NT2/D1 (cell line): ENCODE results near the gene MYCBPAP.
"Not testable (repeated sequence)": the region's sequence is repeated elsewhere in the genome, so short reads cannot be mapped to it uniquely, and the experiment has no call there.

Source experiments
- DNase-seq: peaks from one replicate; pipeline ENCODE4 v3.0.0-alpha.2; 2011; ENCODE audit warnings: low read depth, low spot score
- H3K27me3 ChIP-seq: 2 replicates; pipeline ENCODE4 v1.6.0; 2011; ENCODE audit warnings: mild to moderate bottlenecking; ENCODE audit not compliant: insufficient read length, insufficient read depth
- H3K36me3 ChIP-seq: 2 replicates; pipeline ENCODE4 v1.6.1; 2011; ENCODE audit warnings: mild to moderate bottlenecking, low read length, mixed read lengths; ENCODE audit not compliant: insufficient read depth, insufficient read length
- H3K4me1 ChIP-seq: 2 replicates; pipeline ENCODE4 v1.5.1; 2011; ENCODE audit not compliant: insufficient read depth, insufficient read length
- H3K4me3 ChIP-seq: 2 replicates; pipeline ENCODE4 v1.5.1; 2011; ENCODE audit warnings: low read depth; ENCODE audit not compliant: insufficient read length
- H3K9ac ChIP-seq: 2 replicates; pipeline ENCODE4 v1.6.0; 2011; ENCODE audit warnings: low read depth; ENCODE audit not compliant: insufficient read length
- H3K9me3 ChIP-seq: 2 replicates; pipeline ENCODE4 v1.5.1; 2011; ENCODE audit warnings: mild to moderate bottlenecking, low read length; ENCODE audit not compliant: insufficient read depth
- SUZ12 ChIP-seq: IDR thresholded peaks from 2 replicates; pipeline ENCODE4 v1.6.1; 2011; ENCODE audit not compliant: insufficient read length, insufficient read depth; ENCODE audit errors: extremely low read depth
- YY1 ChIP-seq: IDR thresholded peaks from 2 replicates; pipeline ENCODE4 v1.6.1; 2011; ENCODE audit not compliant: insufficient read length, insufficient read depth
- ZNF274 ChIP-seq: IDR thresholded peaks from 2 replicates; pipeline ENCODE4 v1.6.1; 2011; ENCODE audit warnings: mild to moderate bottlenecking, low read depth, low read length

Gene MYCBPAP

DNA sequence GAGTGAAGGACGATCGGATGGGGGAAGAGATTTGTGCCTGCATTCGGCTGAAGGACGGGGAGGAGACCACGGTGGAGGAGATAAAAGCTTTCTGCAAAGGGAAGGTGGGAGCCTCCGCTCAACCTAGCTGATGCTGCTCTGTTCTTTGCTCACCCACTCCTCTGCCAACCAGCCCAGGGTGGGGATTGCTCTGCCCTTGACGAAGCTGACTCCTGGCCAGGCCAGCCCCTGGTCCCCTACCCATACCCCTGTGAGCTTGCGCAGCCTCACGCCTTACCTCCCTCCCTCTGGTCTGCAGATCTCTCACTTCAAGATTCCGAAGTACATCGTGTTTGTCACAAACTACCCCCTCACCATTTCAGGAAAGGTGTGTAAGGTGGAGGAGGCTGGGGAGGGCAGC is 34.3 kb upstream of the MYCBPAP start:
- Histone ChIP-seq H3K9me3 (peaks cover 20% of the 10 kb centered on the region; the same call in 1 of the 2 replicates), H3K4me1 (peaks cover 3% of the 10 kb centered on the region), H3K36me3 (no peaks in the 10 kb centered on the region), H3K27me3 (no peaks in the 10 kb centered on the region), H3K4me3 (no peak overlapping the region), H3K9ac (no peak overlapping the region)
- DNase-seq = no peak
- TF ChIP-seq SUZ12 = no peak

DNA sequence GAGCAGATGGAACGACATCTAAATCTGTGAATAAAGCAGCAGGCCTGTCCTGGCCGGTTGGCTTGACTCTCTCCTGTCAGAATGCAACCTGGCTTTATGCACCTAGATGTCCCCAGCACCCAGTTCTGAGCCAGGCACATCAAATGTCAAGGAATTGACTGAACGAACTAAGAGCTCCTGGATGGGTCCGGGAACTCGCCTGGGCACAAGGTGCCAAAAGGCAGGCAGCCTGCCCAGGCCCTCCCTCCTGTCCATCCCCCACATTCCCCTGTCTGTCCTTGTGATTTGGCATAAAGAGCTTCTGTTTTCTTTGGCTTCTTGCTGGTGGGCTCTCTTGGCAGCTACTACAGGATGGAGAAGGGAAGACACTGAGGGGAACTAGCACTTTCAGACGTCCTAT is 33.7 kb upstream of the MYCBPAP start:
- H3K9ac ChIP-seq = no peak overlapping the region
- no peak overlapping the region for H3K4me3 ChIP-seq
- H3K4me1 ChIP-seq = peaks cover 3% of the 10 kb centered on the region
- TF ChIP-seq SUZ12 (no peak), YY1 (no peak), ZNF274 (no peak)
- DNase-seq = no peak
- H3K9me3 ChIP-seq = peaks cover 21% of the 10 kb centered on the region; the same call in 1 of the 2 replicates
- no peaks in the 10 kb centered on the region for H3K36me3 ChIP-seq
- H3K27me3 ChIP-seq = no peaks in the 10 kb centered on the region

DNA sequence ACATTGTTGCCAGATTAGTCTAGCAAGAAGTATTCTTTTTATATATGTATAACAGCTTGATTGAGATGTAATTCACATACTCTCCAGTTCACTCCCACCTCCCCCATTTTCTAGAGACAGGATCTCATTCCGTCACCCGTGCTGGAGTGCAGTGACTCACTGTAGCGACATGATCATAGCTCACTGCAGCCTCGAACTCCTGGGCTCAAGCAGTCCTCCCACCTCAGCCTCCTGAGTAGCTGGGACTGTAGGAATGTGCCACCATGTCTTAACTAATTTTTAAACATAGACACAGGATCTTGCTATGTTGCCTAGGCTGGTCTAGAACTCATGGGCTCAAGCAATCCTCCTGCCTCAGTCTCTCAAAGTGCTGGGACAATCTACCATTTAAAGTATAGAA is 32.9 kb upstream of the MYCBPAP start:
- Histone ChIP-seq H3K4me1 (peaks cover 3% of the 10 kb centered on the region), H3K27me3 (no peaks in the 10 kb centered on the region), H3K9ac (no peak overlapping the region), H3K4me3 (no peak overlapping the region), H3K9me3 (peaks cover 29% of the 10 kb centered on the region; the same call in 1 of the 2 replicates), H3K36me3 (peaks cover 5% of the 10 kb centered on the region)
- DNase-seq = no peak
- TF ChIP-seq ZNF274 = no peak
- no peak for TF ChIP-seq SUZ12
- TF ChIP-seq YY1 = no peak

DNA sequence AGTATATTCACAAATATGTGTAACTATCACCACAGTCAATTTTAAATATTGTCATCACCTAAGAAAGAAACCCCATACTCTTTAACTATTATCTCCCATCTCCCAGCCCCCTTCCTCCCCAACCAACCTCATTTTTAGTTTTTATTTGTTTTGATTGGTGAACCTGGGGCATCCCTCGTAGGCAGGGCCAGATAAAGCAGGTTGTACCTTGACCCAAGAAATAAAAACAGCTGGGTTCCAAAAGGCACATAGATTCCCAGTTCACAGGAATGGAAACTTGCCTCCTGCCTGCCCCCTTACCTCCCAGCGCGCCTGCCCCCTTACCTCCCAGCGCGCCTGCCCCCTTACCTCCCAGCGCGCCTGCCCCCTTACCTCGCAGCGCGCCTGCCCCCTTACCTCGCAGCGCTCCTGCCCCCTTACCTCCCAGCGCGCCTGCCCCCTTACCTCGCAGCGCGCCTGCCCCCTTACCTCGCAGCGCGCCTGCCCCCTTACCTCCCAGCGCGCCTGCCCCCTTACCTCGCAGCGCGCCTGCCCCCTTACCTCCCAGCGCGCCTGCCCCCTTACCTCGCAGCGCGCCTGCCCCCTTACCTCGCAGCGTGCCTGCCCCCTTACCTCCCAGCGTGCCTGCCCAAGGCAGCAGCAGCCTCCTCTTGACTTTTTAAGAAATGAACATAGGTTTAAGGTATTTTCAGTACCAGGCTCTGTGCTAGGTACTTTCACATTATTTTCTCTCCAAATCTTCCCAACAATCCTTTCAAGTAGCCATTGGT is 32.3 kb upstream of the MYCBPAP start:
- not testable (repeated sequence) for H3K4me3 ChIP-seq

DNA sequence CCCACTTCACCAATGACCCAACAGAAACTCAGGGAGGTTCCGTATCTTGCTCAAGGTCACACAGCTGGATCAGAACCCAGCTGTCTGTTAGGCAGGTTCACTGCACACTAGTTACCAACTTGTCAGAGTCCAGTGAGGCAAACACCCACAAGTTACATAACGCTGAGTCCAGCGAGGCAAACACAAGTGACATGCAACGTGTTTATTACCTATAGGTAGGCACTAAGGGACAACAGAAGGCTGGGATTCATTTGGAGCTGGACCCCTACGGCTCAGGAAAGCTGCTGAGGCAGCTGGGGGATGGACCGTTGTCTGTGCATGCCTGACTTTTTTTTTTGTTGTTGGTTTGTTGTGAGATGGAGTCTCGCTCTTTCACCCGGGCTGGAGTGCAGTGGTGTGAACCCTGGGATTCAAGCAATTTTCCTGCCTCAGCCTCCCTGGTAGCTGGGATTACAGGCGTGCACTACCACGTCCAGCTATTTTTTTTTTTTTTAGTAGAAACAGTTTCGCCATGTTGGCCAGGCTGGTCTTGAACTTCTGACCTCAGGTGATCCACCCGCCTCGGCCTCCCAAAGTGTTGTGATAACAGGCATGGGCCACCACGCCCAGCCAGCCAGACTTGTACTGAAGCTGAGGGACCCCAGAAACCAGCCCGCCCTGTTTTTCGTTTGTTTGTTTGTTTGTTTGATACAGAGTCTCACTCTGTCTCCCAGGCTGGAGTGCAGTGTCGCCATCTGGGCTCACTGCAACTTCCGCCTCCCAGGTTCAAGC is 31.5 kb upstream of the MYCBPAP start:
- Histone ChIP-seq H3K4me1 (peaks cover 4% of the 10 kb centered on the region), H3K36me3 (peaks cover 10% of the 10 kb centered on the region), H3K9me3 (peaks cover 37% of the 10 kb centered on the region; the same call in 1 of the 2 replicates), H3K9ac (no peak overlapping the region), H3K4me3 (no peak overlapping the region), H3K27me3 (no peaks in the 10 kb centered on the region)
- no peak for TF ChIP-seq SUZ12
- no peak for TF ChIP-seq YY1
- TF ChIP-seq ZNF274 = no peak
- no peak for DNase-seq

More for the DNA sequence above, 32.3 kb upstream of the MYCBPAP start:
- not testable (repeated sequence) for H3K4me1 ChIP-seq, H3K9ac ChIP-seq, H3K27me3 ChIP-seq, DNase-seq, H3K36me3 ChIP-seq
- peaks cover 35% of the 10 kb centered on the region; the same call in 1 of the 2 replicates for H3K9me3 ChIP-seq

DNA sequence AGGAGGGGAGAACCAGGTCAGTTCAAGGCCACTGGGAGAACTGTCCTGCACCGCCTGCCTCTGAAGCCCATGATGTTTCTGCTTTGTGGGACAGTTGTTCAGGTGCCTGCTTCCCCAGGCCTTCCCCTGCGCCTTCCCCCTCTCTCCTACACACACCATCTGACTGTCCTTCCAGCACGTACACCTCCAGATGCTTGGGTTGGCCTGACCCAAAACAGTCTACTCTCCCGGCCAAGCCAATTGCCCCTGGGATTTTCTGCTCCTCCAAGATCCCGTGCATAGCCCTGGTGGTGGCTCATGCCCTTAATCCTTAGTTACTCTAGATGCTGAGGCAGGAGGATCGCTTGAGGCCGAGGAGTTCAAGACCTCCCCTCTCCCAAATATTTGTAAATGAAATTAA is 30.3 kb upstream of the MYCBPAP start:
- DNase-seq = no peak
- peaks cover 4% of the 10 kb centered on the region for H3K4me1 ChIP-seq
- H3K9me3 ChIP-seq = peaks cover 37% of the 10 kb centered on the region; the same call in 1 of the 2 replicates
- H3K27me3 ChIP-seq = no peaks in the 10 kb centered on the region
- H3K36me3 ChIP-seq = peaks cover 16% of the 10 kb centered on the region
- no peak overlapping the region for H3K9ac ChIP-seq
- H3K4me3 ChIP-seq = no peak overlapping the region
- no peak for TF ChIP-seq YY1
- no peak for TF ChIP-seq ZNF274
- no peak for TF ChIP-seq SUZ12

DNA sequence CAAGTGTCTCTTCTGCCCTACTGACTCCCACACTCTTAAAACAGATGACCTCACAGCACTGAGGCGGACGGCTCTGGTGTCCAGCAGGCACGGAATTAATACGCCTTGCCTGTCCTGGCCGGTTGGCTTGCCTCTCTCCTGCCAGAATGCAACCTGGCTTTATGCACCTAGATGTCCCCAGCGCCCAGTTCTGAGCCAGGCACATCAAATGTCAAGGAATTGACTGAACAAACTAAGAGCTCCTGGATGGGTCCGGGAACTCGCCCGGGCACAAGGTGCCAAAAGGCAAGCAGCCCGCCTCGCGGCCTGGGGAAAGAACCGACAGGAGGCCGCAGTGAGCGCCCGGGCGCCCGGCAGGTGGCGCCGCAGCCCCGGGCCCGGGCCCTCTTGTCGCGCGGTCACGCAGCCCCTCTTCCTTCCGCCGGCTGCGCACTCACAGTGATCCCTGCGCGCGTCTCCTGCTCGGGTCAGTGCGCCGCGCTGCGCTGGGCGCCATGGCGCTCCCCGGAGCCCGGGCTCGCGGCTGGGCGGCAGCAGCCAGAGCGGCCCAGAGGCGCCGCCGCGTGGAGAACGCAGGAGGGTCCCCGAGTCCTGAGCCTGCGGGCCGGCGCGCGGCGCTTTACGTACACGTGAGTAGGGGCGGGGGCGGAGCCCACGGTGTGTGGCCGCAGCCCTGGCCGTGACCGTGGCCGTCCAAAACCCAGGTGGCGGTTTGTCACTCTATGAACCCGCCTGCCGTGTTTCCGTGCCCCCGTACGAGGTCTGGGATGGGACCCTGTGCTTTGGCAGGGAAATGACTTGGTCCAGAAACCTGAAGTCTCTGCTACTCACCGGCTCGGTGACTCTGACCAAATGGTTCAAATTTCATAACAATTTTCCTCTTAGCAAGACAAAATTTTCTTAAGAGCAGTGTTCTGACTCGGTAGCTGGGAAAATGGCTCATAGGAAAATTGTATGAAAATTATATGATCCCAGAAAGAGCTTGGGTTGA is 29.6 kb upstream of the MYCBPAP start, which contains the start of gene RSAD1:
RSAD1 (plus strand) TSS at position 470 of the 991 bp plus-strand sequence; CDS start at position 495, 25 bp downstream.
- Histone ChIP-seq H3K36me3 (peaks cover 20% of the 10 kb centered on the region), H3K9ac (peak within 1 kb of the TSS; percentile 87), H3K4me1 (peaks cover 4% of the 10 kb centered on the region), H3K4me3 (peak within 1 kb of the TSS; percentile 76), H3K27me3 (no peaks in the 10 kb centered on the region), H3K9me3 (peaks cover 37% of the 10 kb centered on the region; the same call in 1 of the 2 replicates)
- TF ChIP-seq ZNF274 = no peak
- peak; percentile 36 for TF ChIP-seq YY1
- peak; percentile 75 for DNase-seq
